MCF 10A (cell line): ENCODE results near the gene CDC45. TPM values are rescaled to one million over a fixed set of nuclear protein-coding genes. Genes with fewer than 3 reads are reported as not detected.

ENCODE experiments used
- BruUV-seq: library from RNA; stranded (reverse); fragments of 400-500 nt; replicated peaks from 2 replicates; lab custom pipeline; 2021; lab: Mats Ljungman, UMichigan
- CTCF ChIA-PET: fragments of 300-600 bp; sonication (Branson Sonifier 250); formaldehyde crosslinking; extraction: SDS; loops from one replicate; lab custom pipeline; 2021; ENCODE audit warnings: antibody characterized with exemption, inconsistent platforms; lab: Yijun Ruan, JAX
- POLR2A ChIA-PET: fragments of 300-600, 350-650 bp; sonication (Branson Sonifier 250); formaldehyde crosslinking; extraction: SDS; loops from one replicate; lab custom pipeline; 2020; ENCODE audit warnings: antibody characterized with exemption, inconsistent platforms; lab: Yijun Ruan, JAX
- DNase-seq: peaks from one replicate; pipeline ENCODE4 v3.0.0-alpha.2; 2018; ENCODE audit not compliant: unreplicated experiment
- H3K27ac Mint-ChIP-seq: one replicate; pipeline ENCODE4 v1.8.0; 2022; ENCODE audit warnings: mild to moderate bottlenecking, low read depth, mixed read lengths; ENCODE audit not compliant: unreplicated experiment
- H3K27me3 Mint-ChIP-seq: one replicate; pipeline ENCODE4 v1.8.0; 2022; ENCODE audit warnings: mixed read lengths; ENCODE audit not compliant: insufficient read depth, unreplicated experiment
- H3K36me3 Mint-ChIP-seq: one replicate; pipeline ENCODE4 v1.8.0; 2022; ENCODE audit warnings: mild to moderate bottlenecking, moderate library complexity, mixed read lengths; ENCODE audit not compliant: insufficient read depth, unreplicated experiment
- H3K4me1 Mint-ChIP-seq: one replicate; pipeline ENCODE4 v1.8.0; 2022; ENCODE audit warnings: mixed read lengths; ENCODE audit not compliant: insufficient read depth, unreplicated experiment
- H3K4me3 Mint-ChIP-seq: one replicate; pipeline ENCODE4 v1.8.0; 2022; ENCODE audit warnings: mild to moderate bottlenecking, moderate library complexity, mixed read lengths; ENCODE audit not compliant: unreplicated experiment
- H3K9me3 Mint-ChIP-seq: one replicate; pipeline ENCODE4 v1.8.0; 2022; ENCODE audit warnings: mixed read lengths; ENCODE audit not compliant: unreplicated experiment
- intact Hi-C: fragments of 100-400 bp; cut with micrococcal nuclease; formaldehyde crosslinking; loops from 2 replicates; pipeline ENCODE4 v1.14.1; 2022
- total RNA-seq: library from RNA; stranded (reverse); gene quantifications from 2 replicates; pipeline ENCODE4 v1.2.3, GENCODE V29; 2022
- TF ChIP-seq, protein P1 (sequence below): fragments of 200-600 bp; IDR thresholded peaks from one replicate; pipeline ENCODE4 v1.8.0; 2022; ENCODE audit warnings: antibody characterized with exemption, mild to moderate bottlenecking; ENCODE audit not compliant: unreplicated experiment

CDC45 gene
- total RNA-seq, 1 experiment from 2014 or later, result 18.6 TPM

DNA sequence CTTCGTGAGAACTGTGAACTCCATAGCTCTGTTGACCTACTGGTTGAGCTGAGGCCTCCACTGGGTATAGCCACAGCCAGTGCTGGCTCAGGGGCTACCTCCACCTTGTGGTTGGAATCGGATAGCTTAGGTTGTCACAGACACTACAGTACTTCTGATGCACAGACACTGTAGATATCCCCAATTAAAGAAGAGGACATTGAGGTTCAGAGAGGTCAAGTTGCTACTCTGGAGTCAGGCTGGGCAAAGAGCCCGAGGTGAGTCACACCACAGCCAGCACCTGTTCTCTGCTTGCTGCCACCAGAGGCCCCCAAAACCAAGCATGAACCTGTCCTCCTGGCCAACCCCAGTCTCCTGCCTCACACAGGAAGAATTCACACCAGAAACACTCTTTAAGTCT lies 6.1 kb upstream of the CDC45 start:
- DNase-seq, result peak; percentile 51
- H3K27me3 Mint-ChIP-seq, result no peaks in the 10 kb centered on the region
- H3K9me3 Mint-ChIP-seq, result no peaks in the 10 kb centered on the region
- BruUV-seq, result no TSS peak
- TF ChIP-seq, protein P1, sequence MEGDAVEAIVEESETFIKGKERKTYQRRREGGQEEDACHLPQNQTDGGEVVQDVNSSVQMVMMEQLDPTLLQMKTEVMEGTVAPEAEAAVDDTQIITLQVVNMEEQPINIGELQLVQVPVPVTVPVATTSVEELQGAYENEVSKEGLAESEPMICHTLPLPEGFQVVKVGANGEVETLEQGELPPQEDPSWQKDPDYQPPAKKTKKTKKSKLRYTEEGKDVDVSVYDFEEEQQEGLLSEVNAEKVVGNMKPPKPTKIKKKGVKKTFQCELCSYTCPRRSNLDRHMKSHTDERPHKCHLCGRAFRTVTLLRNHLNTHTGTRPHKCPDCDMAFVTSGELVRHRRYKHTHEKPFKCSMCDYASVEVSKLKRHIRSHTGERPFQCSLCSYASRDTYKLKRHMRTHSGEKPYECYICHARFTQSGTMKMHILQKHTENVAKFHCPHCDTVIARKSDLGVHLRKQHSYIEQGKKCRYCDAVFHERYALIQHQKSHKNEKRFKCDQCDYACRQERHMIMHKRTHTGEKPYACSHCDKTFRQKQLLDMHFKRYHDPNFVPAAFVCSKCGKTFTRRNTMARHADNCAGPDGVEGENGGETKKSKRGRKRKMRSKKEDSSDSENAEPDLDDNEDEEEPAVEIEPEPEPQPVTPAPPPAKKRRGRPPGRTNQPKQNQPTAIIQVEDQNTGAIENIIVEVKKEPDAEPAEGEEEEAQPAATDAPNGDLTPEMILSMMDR, result no peak
- peak overlapping the region; percentile 7 for H3K27ac Mint-ChIP-seq
- POLR2A ChIA-PET, result no interaction called here
- peaks cover 25% of the 10 kb centered on the region for H3K4me1 Mint-ChIP-seq
- H3K4me3 Mint-ChIP-seq, result no peak overlapping the region
- peaks cover 61% of the 10 kb centered on the region for H3K36me3 Mint-ChIP-seq
- intact Hi-C loops, result no loop called here
- CTCF ChIA-PET, result interaction anchor here (0.5 to 1.5 kb wide), 6 partner anchors 35 to 1815 kb away, joined by 3 to 6 read pairs (median 4); no protein-coding TSS in a partner anchor

DNA sequence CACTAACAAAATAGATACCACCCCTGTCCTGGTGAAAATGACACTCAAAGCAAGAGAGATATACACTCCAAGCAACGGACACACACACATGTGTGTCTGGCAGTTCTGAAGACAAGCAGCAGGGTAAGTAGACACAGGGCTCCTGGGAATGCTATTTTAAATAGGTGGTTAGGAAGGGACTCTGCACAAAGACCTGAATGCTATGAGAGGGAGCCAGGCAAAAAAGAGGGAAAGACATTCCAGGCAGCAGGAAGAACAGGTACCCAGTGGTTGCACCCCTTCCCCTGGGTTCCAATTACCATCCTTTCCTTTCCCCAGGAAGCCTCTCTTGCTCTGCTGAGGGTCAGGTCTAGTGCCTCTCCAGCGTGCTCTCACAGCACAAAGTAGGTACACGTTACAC lies 3.7 kb upstream of the CDC45 start:
- no peak for DNase-seq
- TF ChIP-seq, protein P1, result no peak
- Mint-ChIP-seq H3K27me3 (no peaks in the 10 kb centered on the region), H3K4me3 (no peak overlapping the region), H3K36me3 (peaks cover 42% of the 10 kb centered on the region), H3K9me3 (no peaks in the 10 kb centered on the region), H3K4me1 (peaks cover 32% of the 10 kb centered on the region), H3K27ac (peak overlapping the region; percentile 83)
- intact Hi-C loops, result no loop called here
- ChIA-PET CTCF (interaction anchor here (0.6 to 2.7 kb wide), 4 partner anchors 41 to 177 kb away, joined by 3 to 26 read pairs (median 8); no protein-coding TSS in a partner anchor), POLR2A (interaction anchor here (1.9 to 5.5 kb wide), 2 partner anchors 29 to 188 kb away, joined by 4 to 42 read pairs; partner anchors contain the start of gene C22orf39)
- no TSS peak for BruUV-seq

- DNase-seq, result peak; percentile 14
- Mint-ChIP-seq H3K4me3 (peak overlapping the region; percentile 96), H3K27ac (peak overlapping the region; percentile 100), H3K36me3 (peaks cover 31% of the 10 kb centered on the region), H3K9me3 (no peaks in the 10 kb centered on the region), H3K27me3 (no peaks in the 10 kb centered on the region), H3K4me1 (peaks cover 32% of the 10 kb centered on the region)
- TF ChIP-seq, protein P1, result peak; percentile 23
- CTCF ChIA-PET, result interaction anchor here (0.6 to 2.7 kb wide), 13 partner anchors 8 to 231 kb away, joined by 3 to 26 read pairs (median 3); no protein-coding TSS in a partner anchor
- BruUV-seq, result no TSS peak
- POLR2A ChIA-PET, result interaction anchor here (0.6 to 5.5 kb wide), 13 partner anchors 10 to 333 kb away, joined by 3 to 59 read pairs (median 9); partner anchors contain the start of genes C22orf39, CLTCL1, ESS2 and HIRA
- intact Hi-C loops, result no loop called here
Measured at GRCh38 chr22:19477321-19478044, 2.2 kb upstream of the CDC45 start.
